Activated T-cell treated with anti-CD3 and anti-CD28 coated beads for 1 hour (primary cell): ENCODE data around the gene CIAO3.
"Not testable (repeated sequence)": the region's sequence is repeated elsewhere in the genome, so short reads cannot be mapped to it uniquely, and the experiment has no call there.

Experiments
- DNase-seq: peaks from one replicate; pipeline ENCODE4 v3.0.0-alpha.2; 2020; ENCODE audit warnings: low read depth

Gene CIAO3

DNA sequence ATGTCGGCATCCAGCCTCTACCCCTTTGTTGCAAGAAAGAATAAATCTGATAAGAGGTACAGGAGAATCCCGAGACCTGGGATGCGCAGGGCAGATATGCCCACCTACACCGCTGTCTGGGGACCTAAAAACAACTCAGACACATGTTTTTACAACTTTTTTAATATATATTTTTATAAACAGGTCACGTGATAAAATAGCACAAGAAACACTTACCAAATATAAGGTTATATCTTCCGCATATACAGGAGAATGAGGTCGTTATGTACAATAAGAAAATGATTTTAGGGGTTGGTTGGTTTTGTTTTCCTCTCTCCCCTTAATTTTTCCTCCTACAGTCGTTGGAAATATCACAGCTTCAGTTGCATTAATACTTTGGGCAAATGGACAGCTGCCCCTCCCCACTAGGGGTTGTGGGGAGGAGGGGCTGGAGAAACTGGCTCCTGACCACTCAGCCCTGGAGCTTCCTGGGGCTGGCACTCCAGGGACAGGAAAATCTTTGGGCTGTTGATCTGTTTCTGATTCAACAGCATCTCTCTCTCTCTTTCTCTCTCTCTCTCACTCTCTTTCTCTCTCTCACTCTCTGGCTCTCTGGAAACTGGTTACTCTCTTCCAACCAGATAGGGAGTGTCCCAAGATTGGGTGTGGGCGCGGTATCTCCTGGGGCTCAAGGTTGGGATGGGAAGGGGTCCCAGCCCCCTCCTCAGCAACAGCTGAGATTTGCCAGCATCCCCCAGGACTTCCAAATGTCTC lies 48.3 kb downstream of the CIAO3 start:
- no peak for DNase-seq

DNA sequence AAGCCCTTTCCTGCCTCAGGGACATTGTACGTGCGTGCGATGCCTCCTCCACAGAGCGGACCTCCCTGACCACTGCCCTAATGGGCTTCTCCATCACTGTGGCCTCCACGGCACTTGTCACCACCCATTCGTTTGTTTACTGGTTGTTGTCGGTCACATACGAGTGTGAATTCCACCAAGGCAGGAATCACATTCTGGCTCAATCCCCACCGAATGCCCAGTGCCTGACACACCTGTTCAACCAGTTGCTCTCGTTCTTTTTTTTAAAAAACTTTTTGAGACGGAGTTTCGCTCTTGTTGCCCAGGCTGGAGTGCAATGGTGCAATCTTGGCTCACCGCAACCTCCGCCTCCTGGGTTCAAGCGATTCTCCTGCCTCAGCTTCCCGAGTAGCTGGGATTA lies 49.6 kb downstream of the CIAO3 start:
- not testable (repeated sequence) for DNase-seq

DNA sequence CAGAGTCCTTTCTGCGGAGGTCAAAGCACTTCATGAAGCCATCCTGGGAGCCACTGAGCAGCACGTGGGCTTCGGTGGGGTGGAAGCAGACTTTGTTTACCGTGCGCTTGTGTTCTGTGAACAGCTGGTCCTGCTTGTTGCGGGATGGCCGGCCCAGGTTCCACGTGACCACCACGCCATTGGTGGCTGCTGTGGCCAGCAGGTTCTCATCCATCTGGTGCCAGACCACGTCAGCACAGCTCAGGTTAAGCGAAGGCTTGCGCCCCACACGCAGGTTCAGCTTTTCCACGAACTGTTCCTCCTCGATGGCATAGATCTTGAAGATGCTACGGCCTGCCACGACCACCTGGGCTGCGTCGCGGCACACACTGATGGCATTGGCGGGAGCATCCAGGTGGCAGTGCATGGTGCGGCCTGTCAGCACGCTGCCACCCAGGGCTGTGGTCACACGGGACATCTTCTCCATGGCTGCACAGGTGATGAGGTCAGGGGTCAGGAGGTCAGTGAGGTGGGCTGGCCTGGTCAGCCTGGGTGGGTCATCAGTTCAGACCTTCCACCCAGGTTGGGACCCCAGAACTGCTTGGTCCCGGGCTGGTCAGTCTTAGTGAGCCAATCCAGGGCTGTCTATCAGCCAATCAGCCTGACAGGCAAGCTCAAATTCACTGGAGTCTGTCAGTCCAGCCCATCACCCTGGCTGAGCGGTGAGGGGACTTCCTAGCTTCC lies 51.5 kb downstream of the CIAO3 start:
- DNase-seq, result no peak

DNA sequence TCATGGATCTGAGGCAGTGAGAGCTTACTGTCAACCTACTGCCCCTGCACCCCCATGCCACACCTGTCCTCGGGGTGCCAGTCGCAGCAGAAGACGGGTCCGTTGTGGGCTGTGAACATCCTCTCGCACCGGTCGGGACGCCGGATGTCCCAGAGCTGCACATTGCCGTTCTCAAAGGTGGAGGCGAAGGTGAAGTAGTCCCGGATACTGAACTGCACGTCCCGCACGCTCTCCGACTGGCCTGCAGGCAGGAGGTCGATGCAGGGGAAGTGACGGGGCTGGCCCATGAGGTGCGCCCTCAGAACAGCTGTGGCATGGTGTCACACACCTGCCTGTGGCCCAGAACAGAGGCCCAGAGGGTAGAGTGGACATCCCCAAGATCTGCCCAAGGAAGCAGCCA lies 53.3 kb downstream of the CIAO3 start:
- DNase-seq, result no peak

DNA sequence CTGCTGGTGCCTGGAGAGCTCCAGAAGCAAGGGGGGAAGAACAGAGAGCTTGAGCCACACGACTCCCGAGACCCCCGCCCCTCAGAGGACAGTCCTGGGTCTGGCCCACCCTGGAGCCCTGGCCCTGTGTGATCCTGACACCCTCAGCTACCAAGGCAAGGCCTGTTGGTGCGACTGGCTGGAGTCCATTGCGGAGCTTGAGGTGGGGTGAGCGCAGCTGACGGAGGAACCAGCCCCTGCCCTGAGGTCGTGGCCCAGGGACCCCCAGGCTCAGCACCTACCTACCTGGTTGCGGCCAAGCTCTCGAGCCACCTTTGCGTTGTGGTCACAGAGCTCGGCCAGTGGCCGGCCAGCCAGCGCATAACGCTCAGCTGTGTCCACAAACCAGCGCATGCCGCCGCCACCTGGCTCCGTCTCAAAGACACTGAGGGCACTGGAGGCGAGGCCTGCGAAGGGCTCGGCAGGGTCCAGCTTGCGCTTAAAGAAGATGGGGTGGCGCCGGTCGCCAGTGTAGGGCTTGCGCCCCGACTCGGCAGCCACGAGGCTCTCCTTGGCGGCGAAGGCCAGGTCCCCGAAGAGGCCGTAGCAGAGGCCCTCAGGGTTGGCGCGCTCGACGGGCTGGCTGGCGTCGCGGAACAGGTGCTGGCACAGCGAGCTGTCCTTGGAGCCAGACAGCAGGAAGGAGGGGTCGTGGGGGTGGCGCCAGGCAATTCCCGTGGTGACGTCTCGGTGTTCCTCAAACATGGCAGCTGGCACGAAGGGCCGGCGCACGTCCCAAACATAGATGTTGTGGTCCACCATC lies 54.1 kb downstream of the CIAO3 start:
- DNase-seq, result no peak

DNA sequence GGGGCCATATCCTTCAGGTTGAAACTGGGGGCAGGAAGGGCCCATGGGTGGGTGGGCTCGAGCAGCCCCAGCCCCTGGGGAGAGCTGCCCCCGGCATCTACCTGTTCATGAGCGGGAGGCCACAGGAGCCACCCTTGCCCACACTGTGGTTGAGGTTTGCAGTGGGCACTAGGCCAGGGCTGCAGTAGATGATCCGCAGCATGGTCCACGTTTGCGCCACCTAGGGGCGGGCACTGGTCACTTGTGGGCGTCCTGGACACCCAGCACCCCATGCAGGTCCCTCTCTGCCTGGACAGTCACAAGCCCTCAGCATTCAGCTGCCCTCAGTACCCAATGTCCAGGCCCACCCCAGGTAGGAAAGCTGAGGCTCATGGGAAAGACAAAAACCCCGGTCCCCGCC lies 54.8 kb downstream of the CIAO3 start:
- DNase-seq, result no peak

DNA sequence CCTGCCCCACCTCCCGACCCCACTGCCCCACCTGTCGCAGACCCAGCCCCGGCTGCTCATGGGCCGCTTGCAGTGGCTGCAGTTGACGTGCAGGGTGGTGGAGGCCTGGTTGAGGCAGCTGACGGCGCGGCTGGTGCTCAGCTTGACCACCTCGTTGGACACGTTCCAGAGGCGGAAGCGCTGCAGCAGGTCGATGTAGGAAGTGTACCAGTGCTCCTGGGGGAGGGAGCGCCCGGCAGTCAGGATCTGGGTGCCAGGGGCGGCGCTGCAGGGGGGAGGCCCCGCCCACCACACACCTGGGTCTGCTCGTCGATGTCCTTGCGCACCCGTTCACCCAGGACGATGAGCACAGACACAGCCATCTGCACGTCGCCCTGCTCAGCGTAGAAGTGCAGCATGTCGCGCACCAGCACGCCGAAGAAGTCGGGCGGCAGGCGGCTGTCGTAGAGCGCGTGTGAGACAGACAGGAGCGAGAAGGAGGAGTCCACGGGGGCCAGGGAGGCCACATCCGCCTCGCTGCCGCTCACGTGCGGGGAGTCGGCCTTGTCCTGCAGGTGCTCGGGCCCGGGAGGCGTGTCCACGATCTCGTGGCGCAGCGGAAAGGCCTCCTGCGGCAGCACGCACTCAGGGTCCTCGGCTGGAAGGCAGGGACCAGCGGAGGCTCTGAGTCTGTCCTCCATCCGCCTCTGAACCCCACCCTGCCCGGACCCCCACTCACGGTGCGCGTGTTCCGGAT lies 55.7 kb downstream of the CIAO3 start:
- DNase-seq, result no peak

DNA sequence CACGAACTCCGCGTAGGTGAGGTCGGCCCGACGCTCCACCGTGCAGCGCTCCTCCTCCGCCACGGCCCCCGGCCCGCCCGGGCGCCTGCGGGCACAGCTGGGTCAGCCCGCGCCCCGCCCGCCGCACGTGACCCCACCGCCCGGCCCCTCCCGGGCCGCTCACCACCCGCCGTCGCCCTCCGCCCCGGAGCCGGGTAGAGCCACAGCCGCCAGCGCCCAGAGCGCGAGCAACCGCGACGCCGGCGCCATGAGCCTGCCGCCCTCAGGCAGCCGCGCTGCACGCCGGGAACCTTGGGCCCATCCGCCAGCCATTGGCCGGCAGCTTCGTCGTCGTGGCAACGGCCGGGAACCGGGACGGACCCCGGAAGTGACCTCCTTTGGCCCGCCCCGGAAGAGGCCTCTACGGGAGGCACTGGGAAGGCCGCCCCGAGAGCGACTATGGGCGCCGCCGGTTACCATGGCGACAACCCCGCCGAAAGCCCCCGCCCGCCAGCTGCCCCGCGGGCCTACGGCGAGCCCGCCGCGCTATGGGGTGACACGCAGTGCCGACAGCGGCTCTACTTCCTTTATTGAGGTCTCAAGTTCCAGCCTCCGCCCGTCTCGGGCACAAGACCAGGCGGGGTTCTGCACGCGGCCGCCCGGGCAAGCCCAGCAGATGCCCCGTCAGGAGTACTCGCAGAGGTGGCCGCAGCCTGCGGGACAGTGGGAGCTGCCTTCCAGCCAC lies 56.6 kb downstream of the CIAO3 start, which contains the start of gene JMJD8:
TSS of gene JMJD8 (minus strand) at position 264 of the 724 bp plus-strand sequence. CDS start at position 249, 15 bp downstream.
- DNase-seq, result peak; percentile 93

DNA sequence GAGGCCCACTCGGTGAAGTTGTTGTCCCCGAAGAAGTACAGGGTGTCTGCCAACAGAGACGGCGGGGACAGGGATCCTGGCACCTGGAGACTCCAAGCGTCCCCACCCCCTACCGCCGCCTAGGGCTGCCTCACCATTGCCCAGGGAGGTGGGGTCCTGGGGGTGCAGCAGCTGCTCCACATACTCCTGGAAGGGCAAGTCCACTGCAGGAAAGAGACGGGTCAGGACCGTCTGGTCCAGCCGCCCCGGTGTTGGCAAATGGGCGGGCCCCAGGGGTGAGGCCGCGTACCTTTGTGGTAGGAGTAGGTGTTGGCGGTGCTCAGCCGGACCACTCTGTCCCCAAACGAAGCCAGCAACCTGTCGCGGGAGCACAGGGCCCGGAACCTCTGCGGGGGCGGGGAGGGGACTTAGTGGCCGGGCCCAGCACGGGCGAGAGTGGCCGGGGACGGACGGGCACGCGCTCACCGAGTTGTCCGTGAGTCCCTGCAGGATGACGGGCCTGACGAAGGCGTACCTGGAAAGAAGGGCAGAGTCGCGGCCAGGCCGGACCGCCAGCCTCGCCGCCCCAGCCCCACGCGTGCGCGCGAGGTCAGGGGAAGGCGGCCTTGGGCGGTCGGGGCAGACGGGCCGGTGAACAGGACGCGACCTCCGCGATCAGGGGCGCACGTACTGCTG lies 57.3 kb downstream of the CIAO3 start:
- no peak for DNase-seq

DNA sequence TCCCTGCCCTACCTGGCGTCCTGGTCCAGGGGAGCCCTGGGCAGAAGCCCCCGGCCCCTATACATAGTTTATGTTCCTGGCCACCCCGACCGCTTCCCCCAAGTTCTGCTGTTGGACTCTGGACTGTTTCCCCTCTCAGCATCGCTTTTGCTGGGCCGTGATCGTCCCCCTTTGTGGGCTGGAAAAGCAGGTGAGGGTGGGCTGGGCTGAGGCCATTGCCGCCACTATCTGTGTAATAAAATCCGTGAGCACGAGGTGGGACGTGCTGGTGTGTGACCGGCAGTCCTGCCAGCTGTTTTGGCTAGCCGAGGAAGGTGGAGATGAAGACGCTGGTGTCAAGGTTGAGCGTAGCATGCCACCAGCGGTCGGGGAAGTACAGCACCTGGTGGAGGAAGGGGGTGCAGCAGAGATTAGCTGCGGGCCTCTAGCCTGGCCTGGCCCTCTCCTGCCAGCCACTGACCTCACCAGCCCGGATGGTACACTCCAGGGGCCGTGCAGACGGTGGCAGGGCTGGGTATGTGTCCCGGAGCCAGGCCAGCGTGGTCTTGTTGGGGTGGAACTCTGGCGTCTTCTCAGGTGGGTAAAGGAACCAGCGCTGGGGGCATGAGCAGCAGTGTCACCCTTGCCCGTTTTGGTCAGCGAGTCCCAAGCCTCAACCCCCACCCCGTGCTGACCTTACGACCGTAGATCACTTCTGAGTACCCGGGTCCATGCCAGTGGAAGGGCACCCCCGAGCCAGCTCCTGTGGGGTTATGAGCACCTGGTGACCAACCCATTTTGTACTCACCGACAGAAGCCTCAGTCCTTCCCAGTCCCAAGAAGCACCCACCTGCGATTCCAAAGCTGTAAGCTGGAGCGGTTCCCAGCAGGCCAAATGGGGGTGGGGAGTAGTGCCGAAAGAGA lies 58.1 kb downstream of the CIAO3 start:
- no peak for DNase-seq

DNA sequence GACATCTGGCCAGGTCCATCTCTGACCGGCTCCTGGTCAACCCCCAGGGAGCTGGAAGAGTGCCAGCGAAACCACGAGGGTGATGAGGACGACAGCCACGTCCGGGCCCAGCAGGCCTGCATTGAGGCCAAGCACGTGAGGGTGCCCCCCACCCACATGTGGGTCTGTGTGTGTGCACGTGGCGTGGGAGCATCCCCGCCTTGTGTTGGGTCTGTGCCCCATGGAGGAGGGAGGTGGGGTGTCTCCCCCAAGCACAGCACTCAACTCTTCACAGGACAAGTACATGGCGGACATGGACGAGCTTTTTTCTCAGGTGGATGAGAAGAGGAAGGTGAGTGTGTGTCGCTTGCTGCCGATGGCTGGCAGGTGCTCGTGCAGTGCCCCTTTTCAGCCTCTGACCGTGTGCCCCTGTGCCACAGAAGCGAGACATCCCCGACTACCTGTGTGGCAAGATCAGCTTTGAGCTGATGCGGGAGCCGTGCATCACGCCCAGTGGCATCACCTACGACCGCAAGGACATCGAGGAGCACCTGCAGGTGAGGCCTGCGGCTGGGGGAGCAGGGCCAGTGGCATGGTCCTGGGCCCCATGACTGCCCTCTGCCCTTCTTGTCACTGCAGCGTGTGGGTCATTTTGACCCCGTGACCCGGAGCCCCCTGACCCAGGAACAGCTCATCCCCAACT lies 58.9 kb downstream of the CIAO3 start:
- DNase-seq, result no peak

DNA sequence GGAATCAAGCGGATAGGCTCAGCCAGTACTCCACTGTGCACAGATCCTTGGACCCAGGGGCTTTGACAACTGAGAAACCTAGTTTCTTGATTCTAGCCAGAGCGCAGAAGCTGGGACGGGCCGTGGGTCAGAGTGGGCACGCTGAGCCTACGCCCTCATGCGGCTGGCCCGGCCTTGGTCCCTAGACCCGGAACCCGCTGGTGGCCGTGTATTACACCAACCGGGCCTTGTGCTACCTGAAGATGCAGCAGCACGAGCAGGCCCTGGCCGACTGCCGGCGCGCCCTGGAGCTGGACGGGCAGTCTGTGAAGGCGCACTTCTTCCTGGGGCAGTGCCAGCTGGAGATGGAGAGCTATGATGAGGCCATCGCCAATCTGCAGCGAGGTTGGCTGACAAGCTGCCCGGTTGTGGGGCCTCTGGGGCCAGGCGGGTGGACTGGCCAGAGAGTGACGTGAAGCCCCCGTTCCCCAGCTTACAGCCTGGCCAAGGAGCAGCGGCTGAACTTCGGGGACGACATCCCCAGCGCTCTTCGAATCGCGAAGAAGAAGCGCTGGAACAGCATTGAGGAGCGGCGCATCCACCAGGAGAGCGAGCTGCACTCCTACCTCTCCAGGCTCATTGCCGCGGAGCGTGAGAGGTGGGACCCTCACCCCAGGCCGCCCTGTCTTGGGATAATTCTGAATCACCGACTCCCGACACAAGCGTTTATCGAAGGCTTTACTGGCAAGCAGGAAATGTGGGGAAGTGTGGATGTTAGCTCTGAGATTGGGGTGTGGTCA lies 59.6 kb downstream of the CIAO3 start:
- no peak for DNase-seq

DNA sequence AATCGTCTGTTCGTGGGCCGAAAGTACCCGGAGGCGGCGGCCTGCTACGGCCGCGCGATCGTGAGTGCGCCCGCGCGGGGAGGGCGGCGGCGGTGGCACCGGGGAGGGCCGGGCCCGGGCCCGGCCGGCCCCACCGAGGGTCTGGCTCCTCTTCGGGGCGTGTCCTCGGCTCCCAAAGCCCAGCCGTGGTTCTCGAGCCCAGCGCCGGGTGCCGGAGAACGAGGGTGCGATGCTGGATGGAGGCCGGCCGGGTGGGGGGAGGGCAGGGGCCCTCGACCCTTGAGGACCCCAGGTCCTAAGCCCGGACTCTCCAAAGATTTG lies 60.2 kb downstream of the CIAO3 start:
- no peak for DNase-seq

DNA sequence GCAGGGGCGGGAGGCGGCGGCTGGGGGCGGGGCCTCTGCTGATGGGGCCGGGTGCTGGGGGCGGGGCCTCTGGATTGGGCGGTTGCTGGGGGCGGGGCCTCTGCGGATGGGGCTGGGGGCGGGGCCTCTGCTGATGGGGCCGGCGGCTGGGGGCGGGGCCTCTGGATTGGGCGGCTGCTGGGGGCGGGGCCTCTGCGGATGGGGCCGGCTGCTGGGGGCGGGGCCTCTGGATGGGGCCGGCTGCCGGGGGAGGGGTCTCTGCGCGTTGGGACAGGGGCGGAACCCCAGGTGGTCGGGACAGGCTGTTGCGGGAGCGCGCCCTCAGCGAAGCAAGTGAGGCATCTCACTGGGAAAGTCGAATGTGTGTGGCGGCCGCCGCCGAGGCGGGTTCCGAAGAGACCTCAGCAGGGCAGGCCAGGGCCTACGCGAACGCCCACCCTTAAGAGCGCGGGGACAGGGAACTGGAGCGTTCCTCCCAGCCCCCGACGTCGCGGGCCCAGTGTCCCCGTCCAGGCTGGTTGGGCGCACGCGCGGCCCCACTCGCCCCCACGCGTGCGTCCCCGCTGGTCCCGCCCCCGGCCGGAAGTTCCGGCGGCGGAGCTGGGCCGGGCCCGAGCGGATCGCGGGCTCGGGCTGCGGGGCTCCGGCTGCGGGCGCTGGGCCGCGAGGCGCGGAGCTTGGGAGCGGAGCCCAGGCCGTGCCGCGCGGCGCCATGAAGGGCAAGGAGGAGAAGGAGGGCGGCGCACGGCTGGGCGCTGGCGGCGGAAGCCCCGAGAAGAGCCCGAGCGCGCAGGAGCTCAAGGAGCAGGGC lies 60.8 kb downstream of the CIAO3 start, which contains the start of gene STUB1:
TSS of gene STUB1 (plus strand) at position 597 of the 811 bp plus-strand sequence. CDS start at position 713, 116 bp downstream.
- peak; percentile 82 for DNase-seq
